GM12801 (cell line): ENCODE measurements around the gene DSCAM.

Experiments used
- CTCF ChIP-seq: IDR thresholded peaks from one replicate; pipeline ENCODE4 v1.5.1; 2011; ENCODE audit warnings: control low read depth; ENCODE audit not compliant: insufficient read length; ENCODE audit errors: extremely low read depth

Gene DSCAM

GRCh38 chr21:40844935-40845334 lies 2.0 kb downstream of the DSCAM start:
- TF ChIP-seq CTCF = no peak

GRCh38 chr21:40842197-40842552 lies 4.8 kb downstream of the DSCAM start:
- no peak for TF ChIP-seq CTCF

DNA sequence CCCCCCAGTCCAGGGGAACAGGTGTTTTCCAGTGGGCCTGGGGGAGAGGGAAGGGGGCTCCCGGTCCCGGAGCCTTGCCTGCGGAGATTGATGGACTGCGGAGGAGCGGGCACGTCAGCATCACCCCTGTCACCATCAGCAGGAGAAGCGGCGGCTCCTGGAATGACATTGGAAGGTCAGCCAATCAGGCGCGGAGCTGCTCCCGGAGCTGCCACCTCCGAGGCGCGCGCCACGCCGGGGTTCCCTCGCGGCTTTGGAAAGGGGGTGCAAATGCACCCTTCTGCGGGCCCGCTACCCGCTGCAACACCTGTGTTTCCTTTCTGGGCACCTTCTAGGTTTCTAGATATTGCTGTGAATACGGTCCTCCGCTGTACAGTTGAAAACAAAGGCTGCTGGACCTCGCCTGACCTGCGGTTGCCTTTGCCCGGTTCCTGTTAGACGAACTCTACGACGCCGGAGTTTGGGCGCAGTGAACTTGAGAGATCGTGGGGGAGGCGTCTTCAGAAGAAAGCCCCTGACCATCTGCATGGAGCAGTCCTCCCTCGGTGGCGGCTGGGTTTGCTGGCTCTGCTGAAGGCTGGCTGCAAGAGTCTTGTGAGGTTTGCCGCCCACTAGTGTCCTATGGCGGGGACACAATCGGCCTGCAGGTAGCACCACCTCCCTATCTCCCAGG lies 5.3 kb downstream of the DSCAM start:
- TF ChIP-seq CTCF = no peak

GRCh38 chr21:40840401-40841125 lies 6.4 kb downstream of the DSCAM start:
- no peak for TF ChIP-seq CTCF

DNA sequence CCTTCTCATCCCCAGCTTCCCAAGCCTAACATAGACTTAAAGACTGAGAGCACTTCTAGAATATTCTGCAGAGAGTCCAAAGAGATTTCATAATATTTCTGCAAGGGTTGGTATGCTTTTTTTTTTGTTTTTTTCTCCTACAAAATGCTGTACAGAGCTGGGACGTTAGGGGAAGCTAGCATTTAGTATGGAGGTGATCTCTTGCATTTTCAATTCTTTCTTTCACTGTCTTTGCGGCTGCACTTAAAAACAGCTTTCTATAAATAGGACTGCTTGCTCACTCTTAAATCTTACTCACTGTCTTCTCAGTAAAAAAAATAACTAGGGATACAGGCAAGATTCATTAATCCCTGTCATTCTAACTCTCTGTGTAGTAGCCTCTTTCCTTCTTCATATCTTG lies 7.4 kb downstream of the DSCAM start:
- no peak for TF ChIP-seq CTCF

GRCh38 chr21:40837456-40837855 lies 9.5 kb downstream of the DSCAM start:
- no peak for TF ChIP-seq CTCF

GRCh38 chr21:40835184-40835694 lies 11.7 kb downstream of the DSCAM start:
- TF ChIP-seq CTCF = no peak
